H1 (cell line): ENCODE data around the gene TPM2.

Source experiments
- CTCF ChIP-seq, 3 experiments: IDR thresholded peaks; 1 replicate in 2 of 3; 2 replicates in 1 of 3; pipeline versions ENCODE4 v1.5.1 to v1.6.1; 2011; ENCODE audit warnings: low read length in 3 of 3, mild to moderate bottlenecking in 3 of 3, inconsistent platforms in 2 of 3, low read depth in 1 of 3, moderate library complexity in 1 of 3; ENCODE audit not compliant: insufficient read depth in 1 of 3; ENCODE audit errors: control extremely low read depth in 1 of 3
- EZH2 ChIP-seq: fragments of 200-600 bp; sonication (generic); IDR thresholded peaks from 2 replicates; pipeline ENCODE4 v1.7.1; 2012; ENCODE audit warnings: low read depth, mild to moderate bottlenecking, moderate library complexity, low read length, inconsistent platforms; ENCODE audit not compliant: severe bottlenecking
- GTF2F1 ChIP-seq: IDR thresholded peaks from 2 replicates; pipeline ENCODE4 v1.6.1; 2012; ENCODE audit warnings: low read depth, low read length, improper control_type of control experiment, borderline replicate concordance
- HDAC6 ChIP-seq: IDR thresholded peaks from one replicate; pipeline ENCODE4 v1.7.1; 2012; ENCODE audit warnings: low read depth, mild to moderate bottlenecking, inconsistent platforms, low read length, moderate library complexity
- MAX ChIP-seq: IDR thresholded peaks from 2 replicates; pipeline ENCODE4 v1.6.1; 2012; ENCODE audit warnings: inconsistent platforms
- POLR2A ChIP-seq, 2 experiments: IDR thresholded peaks; 1 replicate in 1 of 2; 2 replicates in 1 of 2; pipeline ENCODE4 v1.6.1; 2011; ENCODE audit warnings: low read depth in 2 of 2, low read length in 2 of 2, mild to moderate bottlenecking in 2 of 2; ENCODE audit errors: control extremely low read depth in 1 of 2
- POLR2AphosphoS5 ChIP-seq: IDR thresholded peaks from 2 replicates; pipeline ENCODE4 v1.6.1; 2011; ENCODE audit warnings: low read depth, low read length
- RFX5 ChIP-seq: IDR thresholded peaks from 2 replicates; pipeline ENCODE4 v1.6.1; 2011; ENCODE audit warnings: low read depth, low read length, improper control_type of control experiment, borderline replicate concordance
- SP2 ChIP-seq: IDR thresholded peaks from 2 replicates; pipeline ENCODE4 v1.6.1; 2012; ENCODE audit warnings: mild to moderate bottlenecking, low read length, inconsistent platforms
- SUZ12 ChIP-seq: fragments of 200-600 bp; sonication (generic); IDR thresholded peaks from 2 replicates; pipeline ENCODE4 v1.6.1; 2012; ENCODE audit warnings: mild to moderate bottlenecking, inconsistent platforms, low read length, moderate library complexity, mixed read lengths
- TBP ChIP-seq: IDR thresholded peaks from 2 replicates; pipeline ENCODE4 v1.6.1; 2011; ENCODE audit warnings: low read depth, low read length, improper control_type of control experiment
- YY1 ChIP-seq: IDR thresholded peaks from 2 replicates; pipeline ENCODE4 v1.6.1; 2011; ENCODE audit warnings: low read depth, mild to moderate bottlenecking, low read length

- no peak for TF ChIP-seq SUZ12
- no peak for TF ChIP-seq HDAC6
- TF ChIP-seq CTCF (IDR thresholded peaks at IDR 0.05; ENCODE audit: control extremely low read depth in 1 of 3, insufficient read depth in 1 of 3, low read depth in 1 of 3, low read length in 3 of 3), result peak; percentile 85 to 97 (median 95)
- no peak for TF ChIP-seq POLR2A (IDR thresholded peaks at IDR 0.05; ENCODE audit: control extremely low read depth in 1 of 2, low read depth in 2 of 2, low read length in 2 of 2)
- no peak for TF ChIP-seq GTF2F1
- no peak for TF ChIP-seq SP2
- no peak for TF ChIP-seq RFX5
- TF ChIP-seq POLR2AphosphoS5, result no peak
- TF ChIP-seq YY1, result no peak
- TF ChIP-seq EZH2, result no peak
- TF ChIP-seq TBP, result peak; percentile 47; the same call in 1 of the 2 replicates
- no peak for TF ChIP-seq MAX
Observed at GRCh38 chr9:35696520-35697215, 6.9 kb upstream of the TPM2 start.
